ENCODE measurements around the gene C1QTNF4. TPM values are rescaled to one million over a fixed set of nuclear protein-coding genes. Genes with fewer than 3 reads are reported as not detected.

C1QTNF4 gene
- total RNA-seq, 4 donors from 2014 or later, result 1.2 to 4.4 TPM; not detected in 2

GRCh38 chr11:47628026-47628425 lies 33.8 kb upstream of the C1QTNF4 start:
- Histone ChIP-seq H3K27ac (no peak overlapping the region), H3K4me3 (no peak overlapping the region), H3K27me3 (no peaks in the 10 kb centered on the region), H3K36me3 (peaks cover 0 to 92% (median 0%) of the 10 kb centered on the region in 3 donors), H3K9me3 (no peaks in the 10 kb centered on the region), H3K4me1 (no peaks in the 10 kb centered on the region)
- no peak for DNase-seq
- no peak for TF ChIP-seq CTCF (IDR thresholded peaks at IDR 0.05)
- no peak for TF ChIP-seq POLR2A (IDR thresholded peaks at IDR 0.05)

- Histone ChIP-seq H3K9me3 (no peaks in the 10 kb centered on the region), H3K36me3 (peaks cover 0 to 100% (median 0%) of the 10 kb centered on the region in 3 donors), H3K4me3 (no peak overlapping the region), H3K4me1 (no peaks in the 10 kb centered on the region), H3K27me3 (no peaks in the 10 kb centered on the region), H3K27ac (no peak overlapping the region)
- TF ChIP-seq POLR2A (IDR thresholded peaks at IDR 0.05) (no peak), CTCF (IDR thresholded peaks at IDR 0.05) (no peak)
- DNase-seq, result no peak
These were observed 32.0 kb upstream of the C1QTNF4 start for GRCh38 chr11:47626234-47626633.

- Histone ChIP-seq H3K4me3 (no peak overlapping the region), H3K27me3 (no peaks in the 10 kb centered on the region), H3K4me1 (no peaks in the 10 kb centered on the region), H3K27ac (no peak overlapping the region), H3K36me3 (peaks cover 0 to 96% (median 0%) of the 10 kb centered on the region in 3 donors), H3K9me3 (no peaks in the 10 kb centered on the region)
- no peak for TF ChIP-seq POLR2A (IDR thresholded peaks at IDR 0.05)
- no peak for TF ChIP-seq CTCF (IDR thresholded peaks at IDR 0.05)
- DNase-seq, result no peak
These were observed 26.7 kb upstream of the C1QTNF4 start for GRCh38 chr11:47620836-47621378.

- Histone ChIP-seq H3K4me3 (no peak overlapping the region), H3K9me3 (no peaks in the 10 kb centered on the region), H3K4me1 (no peaks in the 10 kb centered on the region), H3K36me3 (peaks cover 0 to 61% (median 0%) of the 10 kb centered on the region in 3 donors), H3K27ac (no peak overlapping the region), H3K27me3 (no peaks in the 10 kb centered on the region)
- TF ChIP-seq POLR2A (IDR thresholded peaks at IDR 0.05) (no peak), CTCF (IDR thresholded peaks at IDR 0.05) (no peak)
- DNase-seq, result no peak
These were observed 23.2 kb upstream of the C1QTNF4 start for GRCh38 chr11:47617417-47617809.

- H3K27me3 ChIP-seq, result no peaks in the 10 kb centered on the region
- H3K27ac ChIP-seq, result no peak overlapping the region
- TF ChIP-seq POLR2A (IDR thresholded peaks at IDR 0.05) (no peak), CTCF (IDR thresholded peaks at IDR 0.05) (peak in 5 of 6 experiments; percentile 30 to 55 (median 44))
- H3K4me3 ChIP-seq, result no peak overlapping the region
- no peaks in the 10 kb centered on the region for H3K4me1 ChIP-seq
- DNase-seq, result peak in 1 of 3 donors; percentile 54
- H3K36me3 ChIP-seq, result peaks cover 0 to 56% (median 0%) of the 10 kb centered on the region in 3 donors
- no peaks in the 10 kb centered on the region for H3K9me3 ChIP-seq
These were observed 22.7 kb upstream of the C1QTNF4 start for GRCh38 chr11:47616726-47617416.

All from Peyer's patch (tissue), 4 donors.